C1 segment of cervical spinal cord (tissue), 14 donors: ENCODE measurements around the gene USP38.
"Not testable (repeated sequence)": the region's sequence is repeated elsewhere in the genome, so short reads cannot be mapped to it uniquely, and the experiment has no call there.

Experiments
- DNase-seq, 14 donors: peaks; one replicate each; lab custom pipeline; 2025; lab: John Stamatoyannopoulos, UW

Gene USP38

DNA sequence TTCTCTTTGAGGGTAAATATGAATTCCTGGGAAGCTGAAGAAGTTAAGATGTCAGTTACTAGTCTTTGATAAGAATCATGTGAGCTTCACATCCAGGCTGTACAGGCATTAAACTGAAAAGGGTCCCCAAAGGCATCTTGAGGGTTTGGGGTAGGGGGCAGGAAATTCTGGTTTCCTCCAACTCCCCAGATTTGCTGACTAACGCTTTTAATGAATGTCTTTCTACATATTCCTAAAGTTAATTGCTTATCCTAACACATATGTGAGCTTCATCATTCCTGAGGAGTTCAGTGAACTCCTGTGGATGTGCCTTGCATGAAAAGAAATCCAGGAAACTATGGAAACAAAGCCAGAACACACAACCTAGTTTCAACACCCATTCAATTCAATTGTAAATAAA lies 78.1 kb downstream of the USP38 start:
- no peak for DNase-seq

DNA sequence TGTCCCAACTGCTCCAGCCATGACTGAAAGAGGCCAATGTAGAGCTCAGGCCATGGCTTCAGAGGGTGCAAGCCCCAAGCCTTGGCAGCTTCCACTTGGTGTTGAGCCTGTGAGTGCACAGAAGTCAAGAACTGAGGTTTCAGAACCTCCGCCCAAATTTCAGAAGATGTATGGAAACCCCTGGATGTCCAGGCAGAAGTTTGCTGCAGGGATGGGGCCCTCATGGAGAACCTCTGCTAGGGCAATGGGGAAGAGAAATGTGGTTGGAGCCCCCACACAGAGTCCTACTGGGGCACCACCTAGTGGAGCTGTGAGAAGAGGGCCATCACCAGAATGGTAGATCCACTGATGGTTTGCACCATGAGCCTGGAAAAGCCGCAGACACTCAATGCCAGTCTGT lies 83.0 kb downstream of the USP38 start:
- not testable (repeated sequence) for DNase-seq

DNA sequence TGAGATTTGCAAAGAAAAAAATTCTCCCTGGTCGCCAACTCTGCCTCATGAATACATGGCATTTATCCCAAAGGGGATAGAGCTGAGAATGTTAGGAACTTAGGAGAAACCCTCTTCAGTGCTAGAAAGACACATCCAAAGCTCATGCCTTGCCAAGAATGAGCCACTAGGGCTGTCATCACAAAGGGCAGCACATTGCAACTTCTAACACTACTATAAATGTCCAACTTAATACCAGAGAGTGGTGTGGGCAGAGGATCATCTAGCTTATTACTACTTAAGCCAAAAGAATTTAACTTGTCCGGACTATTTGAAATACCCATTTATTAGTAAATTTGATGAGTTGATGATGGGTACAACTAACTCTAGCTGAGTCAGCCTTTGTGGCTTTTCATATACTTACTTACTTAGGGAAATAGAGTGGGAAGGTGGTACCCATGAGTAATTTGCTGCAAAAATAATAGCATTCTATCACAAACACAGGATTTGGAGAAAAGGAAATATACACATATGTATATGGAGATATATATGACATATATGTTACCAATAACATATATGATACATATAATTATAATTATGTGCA lies 85.6 kb downstream of the USP38 start:
- DNase-seq = no peak
